ENCODE measurements around the gene C2CD3. TPM values are rescaled to one million over a fixed set of nuclear protein-coding genes. Genes with fewer than 3 reads are reported as not detected.
A peak's percentile ranks its signal among the peaks of the same experiment; 100 is the strongest.

Gene C2CD3
- total RNA-seq, 1 donor from 2014 or later = 9.1 TPM

DNA sequence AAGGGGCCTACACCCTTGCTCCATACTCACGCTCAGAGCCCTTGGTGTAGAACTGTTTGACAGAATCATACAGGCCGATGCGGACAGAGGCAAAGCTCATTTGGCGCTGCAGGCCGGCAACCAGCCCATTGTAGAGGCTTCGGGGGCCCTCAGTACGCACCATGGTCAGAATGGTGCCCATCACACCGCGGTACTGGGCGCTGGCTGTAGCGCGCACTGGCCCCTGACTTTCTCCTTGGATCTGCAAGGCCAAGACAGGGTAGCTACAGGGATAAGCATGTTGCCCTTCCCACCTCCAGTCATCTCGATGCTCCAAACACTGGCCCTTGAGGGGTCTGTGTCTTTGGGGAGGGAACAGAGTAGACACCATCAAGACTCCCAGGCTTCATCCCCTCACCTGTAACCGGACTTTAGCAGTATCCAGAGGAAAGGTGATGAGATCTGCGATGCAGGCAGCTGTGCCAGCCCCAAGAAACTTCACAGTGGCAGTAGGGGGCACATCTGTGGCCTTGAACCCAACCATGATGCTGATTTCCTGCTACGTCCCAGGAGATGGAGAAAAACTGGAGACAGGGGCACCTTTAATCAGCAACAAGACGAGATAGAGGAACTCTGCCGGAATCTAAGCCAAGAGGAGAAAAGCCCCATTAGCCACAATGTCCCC lies 192.8 kb downstream of the C2CD3 start:
- intact Hi-C loops (cut with DNase I) = no loop called here
- ATAC-seq (ENCODE audit: poor library complexity) (no peak), DNase-seq (peak; percentile 10)

DNA sequence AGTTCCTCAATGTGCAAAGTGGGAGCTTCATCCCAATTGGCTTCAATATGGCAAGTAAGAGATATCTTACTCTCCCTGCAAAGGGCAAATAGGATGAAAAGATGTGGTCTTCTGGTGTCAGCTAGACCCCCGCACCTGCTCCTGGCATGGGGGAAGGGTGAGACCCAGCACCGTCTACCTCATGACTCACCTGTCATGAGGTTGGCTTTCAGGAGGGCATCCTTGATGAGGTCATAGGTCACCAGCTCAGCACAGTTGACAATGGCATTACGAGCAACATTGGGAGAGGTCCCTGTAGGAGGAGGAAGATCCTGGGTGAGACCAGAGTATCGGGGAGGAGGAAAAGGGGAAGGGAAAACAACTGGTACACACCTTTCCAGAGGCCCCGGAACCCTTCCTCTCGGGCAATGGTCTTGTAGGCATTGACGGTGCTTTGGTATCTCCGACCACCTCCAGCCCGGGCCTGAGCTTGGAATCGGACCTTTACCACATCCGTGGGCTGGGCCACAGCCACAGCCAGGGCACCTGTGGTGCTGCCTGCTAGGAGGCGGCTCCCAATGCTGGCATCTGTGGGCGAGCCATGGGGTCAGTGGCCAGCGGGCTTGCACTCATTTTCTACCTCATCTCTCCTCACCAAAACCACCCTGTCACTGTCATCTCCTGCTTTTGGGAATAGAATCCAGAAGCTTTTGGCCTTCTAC lies 194.2 kb downstream of the C2CD3 start:
- DNase-seq = peak; percentile 22
- ATAC-seq (ENCODE audit: poor library complexity) = no peak
- intact Hi-C loops (cut with DNase I) = no loop called here

DNA sequence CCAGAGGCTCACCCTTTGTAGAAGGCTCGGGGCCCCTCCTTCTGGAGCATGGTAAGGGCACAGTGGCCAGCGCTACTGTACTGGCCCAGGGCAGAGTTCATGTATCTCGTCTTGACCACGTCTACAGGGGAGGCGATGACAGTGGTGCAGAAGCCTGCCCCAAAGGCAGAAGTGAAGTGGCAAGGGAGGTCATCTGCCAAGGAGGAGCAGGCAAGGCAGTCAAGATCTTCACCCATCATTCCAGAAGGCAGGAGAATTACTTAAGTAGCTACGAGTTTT lies 195.4 kb downstream of the C2CD3 start:
- ATAC-seq (ENCODE audit: poor library complexity) (no peak), DNase-seq (peak; percentile 22)
- intact Hi-C loops (cut with DNase I) = no loop called here

DNA sequence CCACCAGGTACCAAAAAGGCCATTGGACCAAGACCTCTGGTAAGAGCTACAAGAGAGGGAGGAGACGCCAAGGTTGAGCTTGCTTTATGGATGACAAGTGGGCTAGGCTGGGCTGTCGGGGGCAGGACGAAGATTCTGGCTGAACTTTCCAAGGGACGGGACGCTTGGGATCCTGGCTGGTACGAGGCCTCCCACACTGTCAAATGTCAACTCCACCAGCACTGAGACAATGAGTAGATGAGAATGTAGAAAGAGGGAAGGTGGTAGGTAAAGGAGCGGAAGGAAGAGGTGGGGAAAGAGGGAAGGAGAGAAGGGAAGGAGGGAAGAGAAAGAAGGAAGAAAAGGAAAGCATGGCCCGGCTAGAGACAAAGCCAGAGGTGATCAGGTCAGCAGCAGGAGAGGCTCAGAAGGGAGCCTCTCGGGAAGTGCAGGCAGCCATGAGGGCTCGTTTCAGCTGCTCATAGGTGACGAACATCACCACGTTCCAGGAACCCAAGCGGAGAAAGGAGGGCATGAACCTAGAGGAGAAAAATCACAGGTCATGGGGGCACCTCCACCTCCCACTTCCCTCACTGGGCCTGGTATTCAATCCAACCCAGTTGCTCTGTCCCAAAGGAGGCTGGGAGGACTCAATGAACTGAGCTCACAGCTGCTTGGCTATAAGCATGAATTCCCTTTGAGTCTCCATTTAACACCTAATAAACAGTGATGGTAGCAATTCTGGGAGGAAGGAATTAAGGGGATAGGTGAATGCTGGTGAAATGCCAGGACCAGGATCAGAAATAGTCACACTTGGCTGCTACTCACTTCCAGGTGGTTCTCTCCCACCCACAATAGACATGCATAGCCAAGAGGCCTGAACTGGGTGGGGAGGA lies 196.0 kb downstream of the C2CD3 start:
- no peak for ATAC-seq (ENCODE audit: poor library complexity)
- intact Hi-C loops (cut with DNase I) = no loop called here
- peak; percentile 8 for DNase-seq

DNA sequence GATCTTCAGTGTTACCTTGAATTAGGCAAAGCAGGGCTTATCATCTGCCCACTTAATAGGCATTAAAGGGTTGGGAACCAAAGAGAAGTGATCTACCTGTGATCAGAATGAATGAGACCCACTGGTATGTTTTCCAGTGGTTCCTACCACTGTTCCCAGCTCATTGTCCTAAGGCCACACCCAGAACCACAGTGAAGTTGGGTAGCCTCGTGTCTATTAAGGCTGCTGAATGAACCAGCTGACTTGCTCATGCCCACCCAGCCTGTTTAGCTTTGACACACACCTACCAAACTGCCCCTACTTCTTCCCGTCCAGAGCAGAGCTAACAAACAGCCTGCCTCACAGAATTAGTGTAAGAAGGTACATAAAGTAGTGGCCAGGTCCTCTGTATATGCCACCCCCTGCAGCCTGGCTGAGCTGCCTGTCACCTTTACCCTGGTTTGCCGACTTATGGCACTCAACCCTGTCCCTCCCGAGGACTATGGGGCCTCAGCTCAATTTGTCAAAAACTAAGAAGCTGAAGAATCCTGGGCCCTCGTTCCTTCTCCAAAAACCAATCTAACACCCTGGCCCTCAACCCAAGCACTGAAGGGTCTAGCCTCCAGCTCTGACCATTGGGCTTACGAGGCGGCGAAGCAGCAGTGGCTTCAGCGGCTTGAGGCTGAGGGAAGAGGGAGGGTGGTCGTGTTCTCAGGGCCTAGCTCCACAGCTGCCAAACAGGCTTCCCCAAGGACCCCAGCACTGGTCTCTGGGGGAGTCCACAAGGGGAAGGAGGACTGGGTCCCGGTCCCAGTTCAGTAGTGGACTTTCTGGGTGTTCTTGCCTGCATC lies 198.0 kb downstream of the C2CD3 start:
- DNase-seq (no peak), ATAC-seq (ENCODE audit: poor library complexity) (peak; percentile 40)
- intact Hi-C loops (cut with DNase I) = no loop called here

DNA sequence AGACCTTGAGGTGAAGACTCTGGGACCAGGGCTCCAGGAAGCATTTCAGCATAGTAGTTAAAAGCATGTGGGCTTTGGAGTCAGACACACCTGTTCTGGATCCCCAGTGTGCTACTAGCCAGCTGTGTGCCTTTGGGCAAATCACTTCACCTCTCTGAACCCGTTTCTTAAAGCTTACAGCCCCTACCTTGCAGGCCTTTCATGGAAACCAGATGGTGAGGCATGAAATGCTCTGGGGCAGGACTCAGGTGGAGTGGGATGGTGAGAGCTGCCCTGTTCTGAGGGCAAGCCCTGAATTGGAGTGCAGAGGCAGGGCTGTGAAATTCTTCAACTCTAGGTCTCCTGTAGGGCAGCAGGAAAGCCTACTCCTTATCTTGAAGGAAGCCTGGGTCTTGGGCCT lies 198.6 kb downstream of the C2CD3 start:
- no peak for ATAC-seq (ENCODE audit: poor library complexity)

DNA sequence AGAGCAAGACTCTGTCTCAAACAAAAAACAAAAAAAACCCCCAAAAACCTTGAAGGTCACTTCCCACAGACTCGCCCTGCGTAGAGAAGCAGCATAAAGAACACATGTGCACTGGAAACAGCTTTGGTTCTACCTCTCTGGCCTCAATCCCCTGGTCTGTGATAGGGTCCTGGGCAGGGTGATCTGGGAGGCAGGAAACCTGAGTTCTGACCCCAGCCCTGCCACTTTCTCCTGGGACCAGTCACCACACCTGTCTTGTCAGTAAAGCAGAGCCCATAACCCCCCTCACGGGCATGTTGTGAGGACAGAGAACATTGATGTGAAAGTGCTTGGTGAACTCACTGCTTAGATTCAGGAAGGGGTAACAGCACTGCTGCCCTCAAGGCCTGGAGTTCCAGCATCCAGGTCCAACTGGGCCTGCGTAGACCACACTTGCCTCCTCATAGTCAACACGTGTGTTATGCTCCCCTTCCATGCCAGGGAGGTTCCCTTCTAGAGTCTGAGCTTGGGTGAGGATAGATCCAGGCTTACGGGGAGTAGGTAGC lies 199.6 kb downstream of the C2CD3 start:
- intact Hi-C loops (cut with DNase I) = no loop called here
- DNase-seq = no peak
- ATAC-seq (ENCODE audit: poor library complexity) = no peak

More for the DNA sequence above, 198.6 kb downstream of the C2CD3 start:
- DNase-seq = no peak
- intact Hi-C loops (cut with DNase I) = no loop called here

DNA sequence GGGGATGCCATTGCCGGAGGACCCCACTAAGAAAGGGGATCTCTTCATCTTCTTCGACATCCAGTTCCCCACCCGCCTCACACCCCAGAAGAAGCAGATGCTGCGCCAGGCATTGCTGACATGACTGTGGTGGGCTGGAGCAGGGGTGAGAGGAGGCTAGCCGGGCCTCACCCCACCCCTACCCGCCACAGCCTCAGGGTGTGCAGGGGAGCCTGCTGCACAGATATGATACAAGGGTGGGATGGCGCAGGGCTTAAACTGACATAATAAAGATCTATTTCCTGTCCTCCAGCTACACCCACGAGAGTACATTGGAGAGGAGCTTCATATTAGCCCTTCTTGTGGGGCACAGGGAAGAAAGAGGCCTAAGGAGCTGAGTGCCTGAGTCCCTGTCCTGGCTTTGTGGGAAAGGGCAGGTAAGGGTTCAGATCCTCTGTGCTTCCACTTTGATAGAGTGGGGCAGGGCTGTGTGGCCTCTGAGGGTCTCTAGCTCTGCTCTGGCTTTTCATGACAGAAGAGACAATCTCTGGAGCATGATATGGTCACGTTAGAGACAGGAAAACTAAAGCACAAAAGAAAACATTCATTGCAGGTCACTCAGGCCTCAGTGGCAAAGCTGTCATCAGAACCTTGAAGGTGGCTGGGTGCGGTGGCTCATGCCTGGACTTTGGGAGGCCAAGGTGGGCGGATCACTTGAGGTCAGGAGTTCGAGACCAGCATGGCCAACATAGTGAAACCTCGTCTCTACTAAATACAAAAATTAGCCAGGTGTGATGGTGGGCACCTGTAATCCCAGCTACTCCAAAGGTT lies 200.6 kb downstream of the C2CD3 start:
- intact Hi-C loops (cut with DNase I) = loop anchor here (10.0 kb wide), 3 partner anchors 55 to 475 kb away; no protein-coding TSS in a partner anchor

DNA sequence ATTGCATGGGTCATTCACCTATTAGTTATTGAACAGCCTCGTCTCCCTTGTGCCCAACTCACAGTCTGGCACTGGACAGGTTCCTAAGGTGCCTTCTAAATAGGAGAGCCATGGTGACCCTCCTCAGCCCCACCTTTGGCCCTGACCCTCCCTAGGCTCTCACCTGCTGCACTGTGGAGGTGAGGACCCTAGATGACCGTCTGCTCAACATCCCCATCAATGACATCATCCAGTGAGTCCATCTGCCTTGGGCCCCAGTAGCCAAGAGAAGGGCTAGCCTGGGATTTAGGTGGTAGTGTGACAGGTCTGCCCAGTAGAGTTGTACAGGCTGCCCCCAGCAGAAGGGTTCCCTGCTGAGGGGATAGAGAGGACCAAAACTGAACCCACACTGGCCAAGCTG lies 201.7 kb downstream of the C2CD3 start:
- no peak for ATAC-seq (ENCODE audit: poor library complexity)
- no peak for DNase-seq
- intact Hi-C loops (cut with DNase I) = loop anchor here (10.0 kb wide), 3 partner anchors 56 to 476 kb away; no protein-coding TSS in a partner anchor

More for the DNA sequence above, 200.6 kb downstream of the C2CD3 start:
- DNase-seq = no peak
- no peak for ATAC-seq (ENCODE audit: poor library complexity)

DNA sequence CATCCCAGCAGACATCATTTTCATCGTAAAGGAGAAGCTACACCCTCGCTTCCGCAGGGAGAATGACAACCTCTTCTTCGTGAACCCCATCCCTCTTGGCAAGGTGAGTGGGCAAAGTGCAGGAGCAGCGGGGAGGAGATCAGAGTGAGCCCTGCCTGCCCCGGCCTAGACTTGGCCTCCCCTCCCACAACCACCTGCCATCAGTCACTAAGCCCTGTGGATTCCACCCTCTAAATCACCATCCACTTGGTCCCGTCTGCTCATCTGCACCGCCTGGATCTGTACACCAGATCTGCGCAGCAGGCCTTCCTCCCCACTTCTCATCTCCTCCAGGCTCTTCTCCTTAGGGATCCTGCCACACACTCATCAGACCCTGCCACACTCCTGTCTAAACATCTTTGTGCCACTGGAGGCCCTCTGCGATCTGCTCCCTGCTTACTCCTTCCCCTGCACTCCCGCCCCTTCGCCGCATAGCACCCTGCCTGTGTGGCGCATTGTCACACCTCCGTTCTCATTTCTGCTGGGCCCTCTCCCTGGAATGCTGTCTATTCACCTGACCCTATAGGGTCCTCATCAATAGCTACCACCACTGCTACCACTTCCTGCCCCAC lies 202.3 kb downstream of the C2CD3 start:
- no peak for ATAC-seq (ENCODE audit: poor library complexity)
- intact Hi-C loops (cut with DNase I) = loop anchor here (10.0 kb wide), 3 partner anchors 56 to 476 kb away; no protein-coding TSS in a partner anchor

DNA sequence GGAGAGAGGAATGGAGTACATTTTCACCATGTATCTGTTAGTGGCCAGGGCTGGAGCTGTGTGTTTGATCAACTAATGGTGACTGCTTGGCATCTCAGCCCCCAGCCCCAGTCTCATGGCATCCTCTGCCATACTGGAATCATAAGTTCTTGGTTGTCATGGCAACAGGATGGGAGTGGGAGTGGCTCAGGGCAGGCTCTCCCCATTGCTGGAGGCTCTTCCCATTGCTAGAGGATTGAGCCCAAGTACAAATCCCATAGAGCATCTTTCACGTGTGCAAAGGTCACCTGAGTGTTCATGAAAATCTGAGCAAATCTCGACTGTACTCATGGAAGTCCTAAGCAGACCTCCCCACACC lies 205.1 kb downstream of the C2CD3 start:
- no peak for ATAC-seq (ENCODE audit: poor library complexity)
- DNase-seq = no peak
- intact Hi-C loops (cut with DNase I) = loop anchor here (10.0 kb wide), 3 partner anchors 59 to 479 kb away; no protein-coding TSS in a partner anchor

More for the DNA sequence above, 202.3 kb downstream of the C2CD3 start:
- DNase-seq = peak; percentile 30

DNA sequence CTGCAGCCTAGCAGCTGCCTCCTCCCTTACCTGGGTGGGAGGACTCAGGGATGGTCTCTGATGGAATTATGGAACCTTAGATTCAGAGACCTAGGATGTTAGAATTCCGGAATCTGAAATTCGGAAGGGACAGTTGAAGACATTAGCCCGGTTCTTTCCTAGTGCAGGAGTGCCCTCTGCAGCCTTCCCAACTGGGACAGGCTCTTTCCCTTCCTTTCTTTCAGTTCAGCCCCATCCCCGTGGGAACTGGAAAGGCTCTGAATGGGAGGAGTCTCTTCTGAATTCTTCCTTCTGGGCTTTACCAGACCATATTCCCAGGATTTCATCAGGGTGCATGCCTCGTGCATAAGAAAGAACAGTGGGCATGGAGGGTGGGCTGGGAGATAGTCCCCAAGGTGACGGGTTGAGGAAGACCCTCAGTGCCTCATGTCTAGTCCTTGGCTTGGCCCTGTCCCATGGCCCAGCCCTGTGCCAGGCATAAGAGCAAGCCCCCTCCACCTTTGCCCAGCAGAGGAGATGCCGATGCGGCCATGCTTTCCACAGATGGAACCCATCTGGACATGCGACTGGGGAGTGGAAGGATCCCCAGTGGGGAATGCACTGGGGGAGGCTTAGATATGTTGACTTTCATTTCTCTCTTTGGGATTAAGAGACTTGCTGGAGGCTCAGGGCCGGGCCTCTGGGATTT lies 205.6 kb downstream of the C2CD3 start:
- intact Hi-C loops (cut with DNase I) = loop anchor here (10.0 kb wide), 3 partner anchors 60 to 480 kb away; no protein-coding TSS in a partner anchor
- peak; percentile 22 for ATAC-seq (ENCODE audit: poor library complexity)
- DNase-seq = peak; percentile 29

DNA sequence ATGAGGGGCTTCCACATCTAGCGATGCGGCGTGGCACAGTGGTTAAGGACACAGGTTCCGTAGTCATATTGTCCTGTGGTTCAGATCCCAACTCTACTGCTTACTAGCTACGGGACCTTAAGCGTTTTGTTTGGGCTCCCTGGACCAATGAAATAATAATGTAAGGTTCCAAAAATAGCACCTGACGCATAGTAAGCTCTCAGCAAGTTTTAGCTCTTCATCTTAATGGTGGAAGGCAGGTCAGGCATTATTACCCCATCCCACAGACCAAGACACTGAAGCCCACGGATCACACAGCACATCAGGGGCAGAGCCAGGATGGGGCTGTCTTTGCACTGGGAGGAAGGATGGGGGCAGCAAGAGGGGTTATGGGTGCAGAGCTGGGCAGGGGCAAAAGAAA lies 206.9 kb downstream of the C2CD3 start:
- intact Hi-C loops (cut with DNase I) = loop anchor here (10.0 kb wide), 3 partner anchors 61 to 481 kb away; no protein-coding TSS in a partner anchor
- peak; percentile 7 for ATAC-seq (ENCODE audit: poor library complexity)
- DNase-seq = peak; percentile 4
